OCI-M1 (cell line): ENCODE data around the gene SESN1.
A peak's percentile ranks its signal among the peaks of the same experiment; 100 is the strongest.

Experiments used
- DNase-seq: peaks from one replicate; lab custom pipeline; 2025; lab: John Stamatoyannopoulos, UW

SESN1 gene

GRCh38 chr6:109029313-109029712 lies 65.3 kb downstream of the SESN1 start:
- DNase-seq = no peak

GRCh38 chr6:109028439-109028838 lies 66.2 kb downstream of the SESN1 start:
- no peak for DNase-seq

GRCh38 chr6:109027964-109028363 lies 66.7 kb downstream of the SESN1 start:
- no peak for DNase-seq

- no peak for DNase-seq
Measured at GRCh38 chr6:109025639-109026038, 69.0 kb downstream of the SESN1 start.

GRCh38 chr6:109024784-109025183 lies 69.9 kb downstream of the SESN1 start:
- no peak for DNase-seq

- no peak for DNase-seq
Measured at GRCh38 chr6:109024368-109024767, 70.3 kb downstream of the SESN1 start.

GRCh38 chr6:109023356-109023925 lies 71.2 kb downstream of the SESN1 start:
- DNase-seq = peak; percentile 48

GRCh38 chr6:109021870-109022269 lies 72.8 kb downstream of the SESN1 start:
- DNase-seq = no peak

GRCh38 chr6:109019911-109020310 lies 74.7 kb downstream of the SESN1 start:
- DNase-seq = no peak

- DNase-seq = peak; percentile 54
Measured at GRCh38 chr6:109015176-109015575, 79.5 kb downstream of the SESN1 start.

- DNase-seq = peak; percentile 54
Measured at GRCh38 chr6:109014606-109015005, 80.0 kb downstream of the SESN1 start.

- peak; percentile 57 for DNase-seq
Measured at GRCh38 chr6:109013656-109014305, 80.9 kb downstream of the SESN1 start.

- peak; percentile 50 for DNase-seq
Measured at GRCh38 chr6:109010705-109011102, 83.9 kb downstream of the SESN1 start.

- peak; percentile 71 for DNase-seq
Measured at GRCh38 chr6:109009962-109010704, 84.5 kb downstream of the SESN1 start.

- peak; percentile 96 for DNase-seq
Measured at GRCh38 chr6:109009236-109009961, 85.2 kb downstream of the SESN1 start.

GRCh38 chr6:109008537-109009235 lies 86.0 kb downstream of the SESN1 start:
- DNase-seq = peak; percentile 73

GRCh38 chr6:109008054-109008453 lies 86.6 kb downstream of the SESN1 start:
- DNase-seq = peak; percentile 44

GRCh38 chr6:109007521-109007920 lies 87.1 kb downstream of the SESN1 start:
- DNase-seq = peak; percentile 57

- peak; percentile 46 for DNase-seq
Measured at GRCh38 chr6:109006818-109007217, 87.8 kb downstream of the SESN1 start.

- no peak for DNase-seq
Measured at GRCh38 chr6:109002882-109003281, 91.8 kb downstream of the SESN1 start.

- no peak for DNase-seq
Measured at GRCh38 chr6:109002051-109002697, 92.5 kb downstream of the SESN1 start.
